HL-60 (cell line): ENCODE measurements around the gene RPP21.
A peak's percentile ranks its signal among the peaks of the same experiment; 100 is the strongest.

Source experiments
- DNase-seq, 2 experiments: peaks; one replicate each; pipeline ENCODE4 v3.0.0-alpha.2; 2010 to 2020; ENCODE audit warnings: low read depth in 1 of 2, low spot score in 1 of 2
- H3K27ac ChIP-seq: fragments of 250-450 bp; sonication (Bioruptor Pico); replicated peaks from 2 replicates; pipeline ENCODE4 v1.5.1; 2020; ENCODE audit warnings: mild to moderate bottlenecking, moderate library complexity
- H3K27me3 ChIP-seq: fragments of 250-450 bp; sonication (Bioruptor Pico); 2 replicates; pipeline ENCODE4 v1.5.1; 2021; ENCODE audit warnings: mild to moderate bottlenecking, moderate library complexity; ENCODE audit not compliant: insufficient read depth, poor library complexity, severe bottlenecking
- H3K4me3 ChIP-seq: replicated peaks from 2 replicates; pipeline ENCODE4 v1.5.1; 2011; ENCODE audit warnings: mild to moderate bottlenecking, control low read depth, low read length; ENCODE audit not compliant: insufficient read depth
- CTCF ChIP-seq: IDR thresholded peaks from one replicate; pipeline ENCODE4 v1.5.1; 2011; ENCODE audit warnings: low read length, control low read depth, inconsistent platforms; ENCODE audit not compliant: insufficient read depth
- GABPA ChIP-seq: IDR thresholded peaks from 2 replicates; pipeline ENCODE4 v1.6.1; 2012; ENCODE audit warnings: low read depth
- POLR2AphosphoS5 ChIP-seq: IDR thresholded peaks from 2 replicates; pipeline ENCODE4 v1.6.1; 2012; ENCODE audit warnings: low read depth
- REST ChIP-seq: IDR thresholded peaks from 2 replicates; pipeline ENCODE4 v1.6.1; 2012; ENCODE audit warnings: low read depth; ENCODE audit not compliant: insufficient replicate concordance
- SPI1 ChIP-seq: IDR thresholded peaks from 2 replicates; pipeline ENCODE4 v1.6.1; 2012; ENCODE audit warnings: low read depth, mild to moderate bottlenecking, borderline replicate concordance
- long read RNA-seq: library from polyadenylated mRNA; unstranded; transcript quantifications from one replicate; pipeline ENCODE4 v2.0.0, GENCODE V29; 2020

RPP21 gene
- long read RNA-seq, transcript RPP21-224 (5 exons, 525 nt) = major isoform, 5 of 9 reads
- long read RNA-seq, partial matches to known transcripts = 1 of 9 reads
- long read RNA-seq, other reads (novel, unspliced or antisense) = 1 of 9 reads

DNA sequence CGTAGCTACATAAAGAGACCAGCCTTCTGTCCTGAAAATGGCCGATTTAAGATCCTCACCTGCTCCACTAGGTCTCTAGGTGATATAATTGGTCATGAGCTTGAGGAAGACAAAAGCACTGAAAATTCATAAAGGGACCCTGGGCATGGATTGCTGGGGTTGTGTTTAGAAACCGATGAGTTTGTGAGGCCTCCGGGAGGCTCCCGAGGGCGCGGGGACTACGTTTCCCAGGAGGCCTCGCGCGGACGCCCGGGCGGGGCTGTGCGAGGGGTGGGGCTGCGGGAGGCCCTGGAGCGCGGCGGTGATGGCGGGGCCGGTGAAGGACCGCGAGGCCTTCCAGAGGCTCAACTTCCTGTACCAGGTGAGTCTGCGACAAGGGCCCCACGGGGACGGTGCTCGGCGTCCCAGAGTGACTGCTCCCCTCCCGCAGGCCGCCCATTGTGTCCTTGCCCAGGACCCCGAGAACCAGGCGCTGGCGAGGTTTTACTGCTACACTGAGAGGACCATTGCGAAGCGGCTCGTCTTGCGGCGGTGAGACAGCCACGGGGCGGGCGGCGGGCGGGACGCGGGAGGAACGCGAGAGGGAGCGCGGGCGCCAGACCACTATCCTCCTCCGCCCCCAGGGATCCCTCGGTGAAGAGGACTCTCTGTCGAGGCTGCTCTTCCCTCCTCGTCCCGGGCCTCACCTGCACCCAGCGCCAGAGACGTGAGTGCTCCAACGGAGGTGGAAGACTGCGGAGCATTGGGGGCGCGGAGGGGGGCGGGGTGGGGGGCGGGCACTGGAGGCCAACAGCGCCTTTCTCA, at the start of gene RPP21:
Gene RPP21 (plus strand): TSS at position 289 of the 804 bp plus-strand sequence. CDS start 16 bp downstream, at position 305.
- H3K27ac ChIP-seq = peak within 1 kb of the TSS; percentile 91
- peak; percentile 58 for TF ChIP-seq REST
- TF ChIP-seq CTCF = no peak
- TF ChIP-seq POLR2AphosphoS5 = peak; percentile 82
- peak within 1 kb of the TSS; percentile 79 for H3K4me3 ChIP-seq
- H3K27me3 ChIP-seq = no peaks in the 10 kb centered on the region
- DNase-seq = peak in 1 of 2 experiments; percentile 84

DNA sequence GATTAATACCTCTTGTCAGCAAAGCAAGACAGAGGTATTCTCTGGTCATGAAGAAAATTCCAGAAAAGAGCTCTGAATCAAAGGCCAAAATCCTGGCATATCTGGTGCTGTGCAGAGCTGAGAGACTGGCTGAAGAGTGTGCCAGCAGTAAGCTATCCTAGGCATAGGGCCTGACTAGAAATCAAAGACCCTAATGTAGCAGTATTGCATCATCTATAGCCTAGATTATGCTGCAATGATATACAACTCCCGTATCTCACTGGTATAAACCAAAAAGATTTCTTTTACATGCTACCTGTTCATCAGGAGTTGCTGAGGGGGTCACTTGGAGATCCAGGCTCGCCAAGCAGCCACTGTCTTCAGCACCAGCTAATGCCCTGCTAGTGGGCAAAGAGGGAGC, 49.1 kb upstream of the RPP21 start:
- H3K27me3 ChIP-seq = no peaks in the 10 kb centered on the region
- no peak for DNase-seq
- TF ChIP-seq REST = no peak
- TF ChIP-seq POLR2AphosphoS5 = no peak
- TF ChIP-seq SPI1 = no peak
- no peak for TF ChIP-seq CTCF
- TF ChIP-seq GABPA = no peak

GRCh38 chr6:30304002-30304401, 41.0 kb upstream of the RPP21 start:
- Histone ChIP-seq H3K27ac (no peak overlapping the region), H3K4me3 (no peak overlapping the region), H3K27me3 (no peaks in the 10 kb centered on the region)
- TF ChIP-seq POLR2AphosphoS5 (no peak), REST (no peak), CTCF (no peak), SPI1 (no peak), GABPA (no peak)
- DNase-seq = no peak

More for the DNA sequence above, 49.1 kb upstream of the RPP21 start:
- no peak overlapping the region for H3K27ac ChIP-seq
- H3K4me3 ChIP-seq = no peak overlapping the region
